Measurements from ENCODE around the gene THRAP3.
"Not testable (repeated sequence)": the region's sequence is repeated elsewhere in the genome, so short reads cannot be mapped to it uniquely, and the experiment has no call there.

Gene THRAP3

GRCh38 chr1:36208978-36209703 lies 15.1 kb upstream of the THRAP3 start:
- DNase-seq, result no peak

- DNase-seq, result no peak
Observed at GRCh38 chr1:36211307-36211706, 12.9 kb upstream of the THRAP3 start.

- DNase-seq, result no peak
Observed at GRCh38 chr1:36211841-36212240, 12.4 kb upstream of the THRAP3 start.

GRCh38 chr1:36212782-36213181 lies 11.5 kb upstream of the THRAP3 start:
- DNase-seq, result no peak

- DNase-seq, result peak in 1 of 2 experiments; percentile 13
Observed at GRCh38 chr1:36217670-36218069, 6.6 kb upstream of the THRAP3 start.

GRCh38 chr1:36221901-36222300 lies 2.3 kb upstream of the THRAP3 start:
- DNase-seq, result not testable (repeated sequence)

GRCh38 chr1:36222481-36223380 lies 1.5 kb upstream of the THRAP3 start:
- DNase-seq, result no peak

- peak; percentile 9 to 30 for DNase-seq
Observed at GRCh38 chr1:36223381-36223995, 755 bp upstream of the THRAP3 start.

- peak; percentile 47 to 81 for DNase-seq
Observed at GRCh38 chr1:36224537-36225282, 467 bp downstream of the THRAP3 start.

GRCh38 chr1:36225283-36225899 lies 1.1 kb downstream of the THRAP3 start:
- no peak for DNase-seq

- not testable (repeated sequence) for DNase-seq
Observed at GRCh38 chr1:36230279-36230678, 6.0 kb downstream of the THRAP3 start.

- no peak for DNase-seq
Observed at GRCh38 chr1:36231191-36231590, 6.9 kb downstream of the THRAP3 start.

- DNase-seq, result no peak
Observed at GRCh38 chr1:36232212-36233095, 8.2 kb downstream of the THRAP3 start.

GRCh38 chr1:36236302-36236701 lies 12.1 kb downstream of the THRAP3 start:
- no peak for DNase-seq

- DNase-seq, result no peak
Observed at GRCh38 chr1:36238433-36238832, 14.2 kb downstream of the THRAP3 start.

- no peak for DNase-seq
Observed at GRCh38 chr1:36239941-36240637, 15.8 kb downstream of the THRAP3 start.

- no peak for DNase-seq
Observed at GRCh38 chr1:36247538-36247937, 23.3 kb downstream of the THRAP3 start.

GRCh38 chr1:36248250-36248894 lies 24.1 kb downstream of the THRAP3 start:
- peak; percentile 34 to 67 for DNase-seq

- DNase-seq, result no peak
Observed at GRCh38 chr1:36251794-36252481, 27.7 kb downstream of the THRAP3 start.

GRCh38 chr1:36252482-36252824 lies 28.2 kb downstream of the THRAP3 start:
- DNase-seq, result not testable (repeated sequence)
